Fibroblast of skin of scalp (primary cell): ENCODE measurements around the gene MAPKAPK3.
A peak's percentile ranks its signal among the peaks of the same experiment; 100 is the strongest.
"Not testable (repeated sequence)": the region's sequence is repeated elsewhere in the genome, so short reads cannot be mapped to it uniquely, and the experiment has no call there.

Source experiments
- DNase-seq: peaks from one replicate; pipeline ENCODE4 v3.0.0-alpha.2; 2013

MAPKAPK3 gene

GRCh38 chr3:50656417-50657195 lies 39.7 kb downstream of the MAPKAPK3 start:
- no peak for DNase-seq

DNA sequence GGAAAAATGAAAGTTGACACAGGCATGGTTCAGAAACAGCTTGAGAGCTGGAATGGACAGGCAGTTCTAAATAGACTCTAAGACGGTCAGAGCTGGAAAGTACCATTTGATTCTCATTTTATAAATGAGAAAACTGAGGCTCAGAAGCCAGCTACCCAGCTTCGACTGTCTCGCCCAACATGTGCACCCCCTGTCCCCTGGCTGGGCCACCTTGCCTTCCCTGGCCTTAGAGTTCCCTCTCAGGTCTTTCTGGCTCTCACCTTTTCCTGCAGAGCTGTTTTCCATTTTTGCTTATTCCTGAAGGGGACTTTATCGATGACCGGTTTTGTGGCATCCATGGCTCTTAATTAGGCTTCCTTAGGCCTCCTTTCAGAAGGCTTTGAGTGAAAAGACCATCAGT lies 40.5 kb downstream of the MAPKAPK3 start:
- DNase-seq = no peak

DNA sequence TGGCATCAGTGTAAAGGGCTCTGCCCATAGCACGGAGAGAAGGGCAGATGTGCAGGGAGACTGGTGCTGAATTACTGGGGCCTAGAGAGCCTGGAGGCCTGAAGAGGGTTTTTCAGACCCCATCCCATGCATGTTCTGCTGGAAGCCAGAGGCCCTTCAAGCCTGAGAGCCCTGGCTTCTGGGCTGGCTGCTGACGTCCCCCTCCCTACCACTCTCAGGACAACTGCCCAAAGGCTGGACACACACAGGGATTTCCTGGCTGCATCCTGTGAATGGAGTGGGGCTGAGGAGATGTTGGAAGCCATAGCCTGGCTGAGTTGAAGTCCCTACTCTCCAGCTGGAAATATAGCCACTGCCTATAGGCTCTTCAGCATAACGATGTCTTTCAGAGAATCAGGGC lies 40.9 kb downstream of the MAPKAPK3 start:
- no peak for DNase-seq

- peak; percentile 49 for DNase-seq
Measured at GRCh38 chr3:50658416-50658815, 41.5 kb downstream of the MAPKAPK3 start.

GRCh38 chr3:50658831-50659230 lies 41.9 kb downstream of the MAPKAPK3 start:
- DNase-seq = no peak

DNA sequence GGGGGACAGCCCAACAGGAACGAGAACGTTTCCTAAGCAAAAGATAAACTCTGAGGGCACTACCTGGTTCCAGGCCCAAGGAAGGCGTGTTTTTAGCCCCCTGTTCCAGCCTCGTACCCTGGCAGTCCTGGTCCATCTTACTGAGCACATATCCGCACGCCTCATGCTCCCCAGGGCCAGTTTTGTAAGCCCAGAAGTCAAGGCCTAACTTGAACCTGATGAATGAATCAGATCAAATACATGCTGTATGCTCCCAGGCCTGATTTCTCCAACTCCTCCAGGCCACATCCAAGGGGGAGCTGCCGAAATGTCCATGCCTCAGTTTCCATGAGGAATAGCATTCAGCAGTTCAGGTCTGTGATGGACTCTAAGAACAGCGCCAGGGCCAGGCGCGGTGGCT lies 43.4 kb downstream of the MAPKAPK3 start:
- no peak for DNase-seq

- DNase-seq = no peak
Measured at GRCh38 chr3:50661321-50661837, 44.4 kb downstream of the MAPKAPK3 start.

DNA sequence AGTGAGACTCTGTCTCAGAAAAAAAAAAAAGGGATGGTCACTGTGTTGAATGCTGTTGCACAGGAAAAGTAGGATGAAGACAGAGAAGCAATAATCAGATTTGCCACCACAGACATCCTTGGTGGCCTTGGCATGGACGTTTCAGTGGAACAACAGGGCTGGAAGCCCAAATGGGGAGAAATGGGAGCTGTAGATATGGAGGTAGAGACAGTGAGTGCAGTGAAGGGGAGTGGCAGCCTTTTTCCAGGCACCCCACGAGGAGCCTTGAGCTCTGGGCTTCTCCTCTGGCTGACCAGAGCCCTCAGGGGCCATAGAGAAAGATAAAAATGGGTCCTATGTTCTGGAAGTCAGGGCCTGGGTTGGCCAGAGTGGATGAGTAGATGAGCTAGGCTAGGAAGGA lies 45.5 kb downstream of the MAPKAPK3 start:
- no peak for DNase-seq

DNA sequence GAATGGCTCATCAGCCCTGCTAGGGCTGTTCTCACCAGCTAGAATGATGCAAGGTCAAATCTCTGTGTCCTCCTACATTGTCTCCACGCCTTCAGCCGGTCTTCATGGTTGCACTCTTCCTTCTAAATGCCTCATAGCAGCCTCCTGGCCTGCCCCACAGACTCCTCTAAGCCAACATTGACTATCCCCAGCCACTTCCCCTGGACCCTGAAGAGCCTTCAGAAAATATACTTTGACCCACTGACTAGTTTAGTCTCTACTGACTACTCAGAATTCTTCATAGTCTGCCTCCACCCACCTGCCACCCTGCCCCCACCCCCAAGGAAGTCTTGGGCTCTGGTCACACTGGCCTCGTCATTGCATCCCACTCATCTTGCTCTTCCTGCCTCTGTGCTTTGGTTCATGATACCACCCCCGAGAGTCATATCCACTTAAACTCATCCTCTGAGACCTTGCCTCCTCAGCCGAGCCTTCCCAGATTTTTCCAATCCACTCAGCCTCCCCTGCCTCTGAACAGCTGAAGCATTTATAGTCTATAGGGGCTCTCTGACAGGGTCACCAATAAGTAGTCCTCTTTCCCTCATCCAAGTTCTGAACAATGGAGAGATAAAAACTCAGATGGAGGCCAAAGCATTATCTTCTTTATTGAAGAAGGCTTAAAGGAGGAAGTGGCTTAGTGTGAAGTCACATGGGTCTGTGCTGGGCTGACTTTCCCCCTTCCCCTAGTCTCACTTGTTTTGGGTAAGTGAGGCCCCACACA lies 48.3 kb downstream of the MAPKAPK3 start:
- DNase-seq = no peak

DNA sequence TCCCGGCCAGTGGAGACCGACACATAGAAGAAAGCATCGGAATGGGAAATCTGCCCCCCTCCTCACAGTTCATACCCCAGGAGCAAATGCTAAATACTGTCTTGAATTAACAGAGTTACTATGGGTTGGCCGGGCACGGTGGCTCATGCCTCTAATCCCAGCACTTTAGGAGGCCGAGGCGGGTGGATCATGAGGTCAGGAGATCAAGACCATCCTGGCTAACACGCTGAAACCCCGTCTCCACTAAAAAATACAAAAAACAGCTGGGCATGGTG lies 48.8 kb downstream of the MAPKAPK3 start:
- not testable (repeated sequence) for DNase-seq

DNA sequence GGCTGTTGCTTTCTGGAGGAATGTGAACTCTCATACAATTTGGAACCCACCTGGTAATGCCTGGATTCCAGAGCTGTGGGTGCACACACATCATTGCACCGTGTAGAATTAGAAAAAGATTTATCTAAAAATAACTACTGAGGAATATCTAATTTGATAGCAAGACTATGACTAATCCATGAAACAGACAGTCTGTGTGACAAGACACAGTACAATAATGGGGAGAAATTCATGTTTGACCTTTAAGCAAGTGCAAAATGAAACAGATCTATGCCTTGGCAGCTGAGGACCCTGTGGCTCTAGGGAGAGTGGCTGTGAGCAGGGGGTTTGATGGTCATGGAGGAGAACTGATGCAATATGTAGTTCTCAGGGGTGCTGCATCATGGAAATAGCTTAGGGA lies 49.9 kb downstream of the MAPKAPK3 start:
- DNase-seq = no peak

DNA sequence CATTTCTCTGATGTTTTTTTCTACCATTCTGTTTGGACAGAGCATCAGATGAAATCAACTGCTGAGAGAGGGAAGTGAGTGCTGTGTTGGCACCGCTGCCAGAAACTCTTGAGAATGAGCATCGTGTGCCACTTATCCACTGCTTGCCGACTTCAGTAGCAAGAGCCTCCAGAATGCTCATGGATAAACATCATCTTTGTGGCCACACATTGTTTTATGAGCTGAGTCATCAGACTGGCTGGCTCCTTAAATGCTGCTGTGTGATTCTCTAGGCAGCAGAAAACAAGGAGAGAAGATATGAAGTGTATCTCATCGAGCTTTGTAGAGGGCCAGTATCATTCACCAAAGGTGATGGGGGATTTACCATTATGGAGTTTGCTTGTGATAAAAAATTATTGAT lies 54.4 kb downstream of the MAPKAPK3 start:
- peak; percentile 79 for DNase-seq

DNA sequence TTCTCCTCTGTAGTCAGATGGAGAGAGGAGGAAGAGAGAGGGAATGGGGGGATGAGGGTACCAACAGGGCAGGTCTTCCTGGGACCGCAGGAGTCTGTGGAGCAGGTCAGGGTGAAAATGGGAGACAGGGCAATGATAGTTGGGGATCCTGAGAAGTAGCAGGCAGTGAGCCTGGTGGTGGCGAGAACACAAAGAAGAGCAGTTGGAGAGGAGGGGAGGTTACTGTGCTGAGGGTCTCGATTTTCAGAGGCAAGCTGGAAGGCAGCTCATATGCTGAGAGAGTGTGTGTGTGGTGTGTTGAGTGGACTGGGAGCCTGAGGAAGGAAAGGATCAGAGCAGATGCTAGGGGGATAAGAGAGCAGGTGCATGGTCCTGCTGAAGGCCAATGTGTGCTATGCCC lies 55.7 kb downstream of the MAPKAPK3 start:
- DNase-seq = no peak

- no peak for DNase-seq
Measured at GRCh38 chr3:50673931-50674330, 57.0 kb downstream of the MAPKAPK3 start.

GRCh38 chr3:50674349-50675178 lies 57.6 kb downstream of the MAPKAPK3 start, which contains the start of gene DOCK3:
Gene DOCK3, plus strand, starts transcription at chr3:50674927. Its CDS starts 337 bp downstream, at chr3:50675264.
- peak; percentile 53 for DNase-seq

DNA sequence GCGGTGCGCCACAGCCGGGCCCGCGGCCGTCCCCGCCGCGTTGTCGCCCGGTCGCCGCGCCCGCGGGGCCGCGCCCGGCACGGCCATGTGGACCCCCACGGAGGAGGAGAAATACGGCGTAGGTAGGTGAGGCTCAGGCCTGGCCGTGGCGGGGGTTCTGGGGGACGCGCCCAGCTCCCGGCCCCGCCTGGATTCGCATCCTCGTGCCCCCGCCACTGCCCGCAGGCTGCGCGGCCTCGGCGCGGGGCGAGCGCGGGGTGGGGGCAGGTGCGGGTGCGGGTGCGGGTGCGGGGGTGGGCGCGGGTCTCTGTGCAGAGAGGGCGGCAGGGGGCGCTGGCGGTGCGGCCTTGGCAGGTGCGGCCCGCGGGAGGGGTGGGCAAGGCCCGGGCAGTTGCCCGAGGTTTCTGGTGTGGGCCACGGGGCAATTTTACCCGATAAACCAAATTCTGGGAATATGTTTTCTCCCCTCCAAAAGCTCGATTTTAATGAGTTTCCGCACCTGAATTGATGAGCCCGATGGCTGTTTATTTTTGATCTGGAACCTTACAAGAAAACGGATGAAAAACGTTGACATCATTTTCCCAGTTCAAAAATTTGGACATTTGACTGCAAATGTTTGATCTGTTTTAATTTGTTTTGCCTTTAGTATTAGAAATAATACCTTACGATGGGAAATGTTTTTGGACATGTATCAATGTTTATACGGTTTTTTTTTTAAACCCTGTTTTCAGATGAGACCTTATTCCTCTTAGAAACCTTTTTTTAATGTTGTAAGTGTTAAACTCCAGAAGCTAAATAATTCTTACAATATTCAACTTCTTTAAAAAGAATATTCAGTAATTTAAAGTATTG lies 58.5 kb downstream of the MAPKAPK3 start:
- no peak for DNase-seq

DNA sequence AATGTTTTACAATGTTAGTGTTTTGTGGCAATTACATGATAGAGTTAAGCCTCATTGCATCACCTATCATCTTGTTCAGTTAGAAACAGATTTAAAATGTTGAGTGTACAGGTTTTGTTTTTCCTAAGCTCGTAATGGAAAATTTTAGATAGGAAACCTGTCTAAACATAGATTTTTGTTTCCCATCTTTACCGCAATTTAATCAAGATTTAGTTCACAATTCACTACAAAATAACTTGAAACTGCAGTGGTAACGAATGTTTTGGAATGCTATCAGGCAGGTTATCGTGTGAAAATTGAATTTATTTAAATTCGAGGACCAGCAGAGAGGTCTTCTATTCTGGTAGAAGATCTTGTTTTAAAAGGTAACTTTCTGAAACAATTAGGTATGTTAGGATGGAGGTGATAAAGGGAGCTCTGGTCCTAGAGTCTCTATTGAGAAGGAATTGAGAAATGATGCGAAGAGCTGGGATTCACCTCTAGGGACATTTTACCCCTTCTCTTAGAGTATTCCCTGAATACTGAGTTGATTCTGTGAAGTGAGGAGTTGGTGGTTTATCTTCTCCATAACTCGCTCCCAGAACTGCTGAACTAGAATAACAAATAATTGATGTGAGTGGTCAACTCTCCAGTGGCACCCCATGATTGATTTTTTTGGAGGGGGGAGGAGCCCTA lies 59.2 kb downstream of the MAPKAPK3 start:
- DNase-seq = no peak

- DNase-seq = no peak
Measured at GRCh38 chr3:50687127-50687751, 70.3 kb downstream of the MAPKAPK3 start.

GRCh38 chr3:50687916-50688315 lies 71.0 kb downstream of the MAPKAPK3 start:
- DNase-seq = no peak

DNA sequence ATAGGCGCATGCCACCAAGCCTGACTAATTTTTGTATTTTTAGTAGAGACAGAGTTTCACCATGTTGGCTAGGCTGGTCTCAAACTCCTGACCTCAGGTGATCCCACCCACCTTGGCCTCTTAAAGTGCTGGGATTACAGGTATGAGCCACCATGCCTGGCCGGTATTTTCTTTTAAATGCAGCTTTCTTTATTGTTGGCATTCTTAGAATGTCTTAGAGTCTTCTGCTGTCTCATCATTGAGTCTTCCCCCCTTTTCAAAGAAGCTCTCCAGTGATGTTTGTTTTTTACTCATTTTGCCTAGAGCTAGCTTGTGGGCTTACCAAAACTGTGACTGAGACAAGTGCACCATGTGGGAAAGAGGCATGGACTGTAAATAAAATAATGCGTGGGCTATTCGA lies 71.7 kb downstream of the MAPKAPK3 start:
- not testable (repeated sequence) for DNase-seq

- no peak for DNase-seq
Measured at GRCh38 chr3:50689558-50689957, 72.6 kb downstream of the MAPKAPK3 start.
